ENCODE data around the gene DMGDH. TPM values are rescaled to one million over a fixed set of nuclear protein-coding genes. Genes with fewer than 3 reads are reported as not detected.
A peak's percentile ranks its signal among the peaks of the same experiment; 100 is the strongest.

The DMGDH gene
- under 1 TPM; 0.33 to 0.70 TPM for total RNA-seq

- ATAC-seq (peak; percentile 27), DNase-seq (no peak)
- H3K36me3 Mint-ChIP-seq = peaks cover 4% of the 10 kb centered on the region
- H3K4me1 Mint-ChIP-seq = peaks cover 6% of the 10 kb centered on the region
- no peak within 1 kb of the TSS for H3K27ac Mint-ChIP-seq
- no peaks in the 10 kb centered on the region for H3K9me3 Mint-ChIP-seq (ENCODE audit: low read depth)
- CTCF ChIA-PET = no interaction called here
- H3K27me3 Mint-ChIP-seq = peaks cover 56% of the 10 kb centered on the region
- no peak within 1 kb of the TSS for H3K4me3 Mint-ChIP-seq
Observed at GRCh38 chr5:79069488-79070349, at the start of gene DMGDH, which contains the start of gene BHMT2. Gene DMGDH, minus strand, starts transcription at chr5:79069674. Its CDS starts 54 bp downstream, at chr5:79069620. Gene BHMT2, plus strand, starts transcription at chr5:79069767. Its CDS starts 16 bp downstream, at chr5:79069783.

GRCh38 chr5:79112703-79113058 is 43.2 kb upstream of the DMGDH start:
- ATAC-seq (no peak), DNase-seq (no peak)
- H3K36me3 Mint-ChIP-seq = no peaks in the 10 kb centered on the region
- H3K9me3 Mint-ChIP-seq (ENCODE audit: low read depth) = no peaks in the 10 kb centered on the region
- H3K4me3 Mint-ChIP-seq = no peak overlapping the region
- H3K27ac Mint-ChIP-seq = no peak overlapping the region
- CTCF ChIA-PET = no interaction called here
- peaks cover 74% of the 10 kb centered on the region for H3K27me3 Mint-ChIP-seq
- H3K4me1 Mint-ChIP-seq = peaks cover 3% of the 10 kb centered on the region

- H3K4me3 Mint-ChIP-seq = no peak overlapping the region
- H3K27me3 Mint-ChIP-seq = peaks cover 80% of the 10 kb centered on the region
- CTCF ChIA-PET = no interaction called here
- no peaks in the 10 kb centered on the region for H3K9me3 Mint-ChIP-seq (ENCODE audit: low read depth)
- no peak for DNase-seq
- peaks cover 3% of the 10 kb centered on the region for H3K4me1 Mint-ChIP-seq
- no peak overlapping the region for H3K27ac Mint-ChIP-seq
- no peak for ATAC-seq
- no peaks in the 10 kb centered on the region for H3K36me3 Mint-ChIP-seq
Observed at GRCh38 chr5:79111960-79112702, 42.7 kb upstream of the DMGDH start.

GRCh38 chr5:79111387-79111959 is 42.0 kb upstream of the DMGDH start, which contains the start of gene BHMT:
Gene BHMT, plus strand, starts transcription at chr5:79111809. Its CDS starts 77 bp downstream, at chr5:79111886.
- no peaks in the 10 kb centered on the region for H3K9me3 Mint-ChIP-seq (ENCODE audit: low read depth)
- peaks cover 86% of the 10 kb centered on the region for H3K27me3 Mint-ChIP-seq
- no peaks in the 10 kb centered on the region for H3K36me3 Mint-ChIP-seq
- no peak within 1 kb of the TSS for H3K27ac Mint-ChIP-seq
- DNase-seq = no peak
- no peak within 1 kb of the TSS for H3K4me3 Mint-ChIP-seq
- peaks cover 6% of the 10 kb centered on the region for H3K4me1 Mint-ChIP-seq
- CTCF ChIA-PET = no interaction called here
- no peak for ATAC-seq

- DNase-seq = peak; percentile 50
- ATAC-seq = no peak
- Mint-ChIP-seq H3K4me3 (no peak overlapping the region), H3K9me3 (ENCODE audit: low read depth) (no peaks in the 10 kb centered on the region), H3K27ac (no peak overlapping the region), H3K27me3 (peaks cover 89% of the 10 kb centered on the region), H3K4me1 (peaks cover 6% of the 10 kb centered on the region), H3K36me3 (no peaks in the 10 kb centered on the region)
- CTCF ChIA-PET = interaction anchor here (0.8 to 2.1 kb wide), 4 partner anchors 23 to 86 kb away, joined by 3 to 14 read pairs (median 3); no protein-coding TSS in a partner anchor
Observed at GRCh38 chr5:79109527-79110492, 40.3 kb upstream of the DMGDH start.

- peaks cover 89% of the 10 kb centered on the region for H3K27me3 Mint-ChIP-seq
Observed at GRCh38 chr5:79108792-79109191, 39.3 kb upstream of the DMGDH start.

GRCh38 chr5:79108086-79108485 is 38.6 kb upstream of the DMGDH start:
- Mint-ChIP-seq H3K36me3 (no peaks in the 10 kb centered on the region), H3K4me3 (no peak overlapping the region), H3K4me1 (peaks cover 6% of the 10 kb centered on the region), H3K27me3 (peaks cover 86% of the 10 kb centered on the region), H3K27ac (no peak overlapping the region), H3K9me3 (ENCODE audit: low read depth) (no peaks in the 10 kb centered on the region)
- CTCF ChIA-PET = interaction anchor here (1.2 to 2.1 kb wide), 3 partner anchors 25 to 86 kb away, joined by 3 to 14 read pairs (median 5); no protein-coding TSS in a partner anchor
- ATAC-seq = no peak
- DNase-seq = no peak

More at GRCh38 chr5:79108792-79109191, 39.3 kb upstream of the DMGDH start:
- no peak for ATAC-seq
- Mint-ChIP-seq H3K9me3 (ENCODE audit: low read depth) (no peaks in the 10 kb centered on the region), H3K4me1 (peaks cover 6% of the 10 kb centered on the region), H3K36me3 (no peaks in the 10 kb centered on the region), H3K27ac (no peak overlapping the region), H3K4me3 (no peak overlapping the region)
- CTCF ChIA-PET = interaction anchor here (0.8 to 2.1 kb wide), 4 partner anchors 25 to 85 kb away, joined by 3 to 14 read pairs (median 3); no protein-coding TSS in a partner anchor
- DNase-seq = no peak

GRCh38 chr5:79107020-79107796 is 37.7 kb upstream of the DMGDH start:
- Mint-ChIP-seq H3K27ac (no peak overlapping the region), H3K36me3 (no peaks in the 10 kb centered on the region), H3K4me1 (peaks cover 6% of the 10 kb centered on the region), H3K27me3 (peaks cover 84% of the 10 kb centered on the region), H3K9me3 (ENCODE audit: low read depth) (no peaks in the 10 kb centered on the region), H3K4me3 (no peak overlapping the region)
- ATAC-seq (no peak), DNase-seq (no peak)
- CTCF ChIA-PET = interaction anchor here (1.2 to 2.7 kb wide), 3 partner anchors 26 to 85 kb away, joined by 5 to 19 read pairs (median 14); no protein-coding TSS in a partner anchor

GRCh38 chr5:79105868-79106267 is 36.4 kb upstream of the DMGDH start:
- Mint-ChIP-seq H3K27ac (no peak overlapping the region), H3K4me3 (no peak overlapping the region), H3K36me3 (no peaks in the 10 kb centered on the region), H3K27me3 (peaks cover 72% of the 10 kb centered on the region), H3K9me3 (ENCODE audit: low read depth) (no peaks in the 10 kb centered on the region), H3K4me1 (peaks cover 3% of the 10 kb centered on the region)
- CTCF ChIA-PET = interaction anchor here (2.4 to 2.7 kb wide), 2 partner anchors 27 to 82 kb away, joined by 14 to 19 read pairs; no protein-coding TSS in a partner anchor
- DNase-seq (no peak), ATAC-seq (no peak)

- peaks cover 14% of the 10 kb centered on the region for H3K27me3 Mint-ChIP-seq
- DNase-seq (no peak), ATAC-seq (no peak)
- H3K27ac Mint-ChIP-seq = no peak overlapping the region
- H3K36me3 Mint-ChIP-seq = peaks cover 2% of the 10 kb centered on the region
- H3K4me3 Mint-ChIP-seq = no peak overlapping the region
- H3K4me1 Mint-ChIP-seq = no peaks in the 10 kb centered on the region
- H3K9me3 Mint-ChIP-seq (ENCODE audit: low read depth) = no peaks in the 10 kb centered on the region
- CTCF ChIA-PET = no interaction called here
Observed at GRCh38 chr5:79093762-79094161, 24.3 kb upstream of the DMGDH start.

GRCh38 chr5:79091064-79091463 is 21.6 kb upstream of the DMGDH start:
- no peak for ATAC-seq
- H3K4me3 Mint-ChIP-seq = no peak overlapping the region
- no peak for DNase-seq
- no peak overlapping the region for H3K27ac Mint-ChIP-seq
- H3K4me1 Mint-ChIP-seq = no peaks in the 10 kb centered on the region
- no peaks in the 10 kb centered on the region for H3K9me3 Mint-ChIP-seq (ENCODE audit: low read depth)
- peaks cover 15% of the 10 kb centered on the region for H3K27me3 Mint-ChIP-seq
- CTCF ChIA-PET = interaction anchor here (0.9 to 1.0 kb wide), 2 partner anchors 8 to 66 kb away, joined by 3 to 4 read pairs; no protein-coding TSS in a partner anchor
- H3K36me3 Mint-ChIP-seq = peaks cover 2% of the 10 kb centered on the region

GRCh38 chr5:79088507-79088906 is 19.0 kb upstream of the DMGDH start:
- peaks cover 8% of the 10 kb centered on the region for H3K27me3 Mint-ChIP-seq
- no peaks in the 10 kb centered on the region for H3K4me1 Mint-ChIP-seq
- no peaks in the 10 kb centered on the region for H3K36me3 Mint-ChIP-seq
- CTCF ChIA-PET = interaction anchor here (1.1 kb wide), 1 partner anchor 23 kb away, joined by 3 read pairs; no protein-coding TSS in a partner anchor
- no peak overlapping the region for H3K27ac Mint-ChIP-seq
- no peak overlapping the region for H3K4me3 Mint-ChIP-seq
- no peak for ATAC-seq
- H3K9me3 Mint-ChIP-seq (ENCODE audit: low read depth) = no peaks in the 10 kb centered on the region
- DNase-seq = no peak

Measured in activated CD8-positive, alpha-beta memory T cell treated with anti-CD3 and anti-CD28 coated beads, Interleukin-2, amount 10 ng/mL, durations not matched to agents 7 days and 5 days (primary cell).